Measurements from ENCODE around the gene WWC1. TPM values are rescaled to one million over a fixed set of nuclear protein-coding genes. Genes with fewer than 3 reads are reported as not detected.

Gene WWC1
- total and polyA plus RNA-seq, 10 of the 15 experiments (the other 5 are each of a cell fraction or from before 2014, with no cell fraction given): 0.50 to 7.8 (median 2.5) TPM

DNA sequence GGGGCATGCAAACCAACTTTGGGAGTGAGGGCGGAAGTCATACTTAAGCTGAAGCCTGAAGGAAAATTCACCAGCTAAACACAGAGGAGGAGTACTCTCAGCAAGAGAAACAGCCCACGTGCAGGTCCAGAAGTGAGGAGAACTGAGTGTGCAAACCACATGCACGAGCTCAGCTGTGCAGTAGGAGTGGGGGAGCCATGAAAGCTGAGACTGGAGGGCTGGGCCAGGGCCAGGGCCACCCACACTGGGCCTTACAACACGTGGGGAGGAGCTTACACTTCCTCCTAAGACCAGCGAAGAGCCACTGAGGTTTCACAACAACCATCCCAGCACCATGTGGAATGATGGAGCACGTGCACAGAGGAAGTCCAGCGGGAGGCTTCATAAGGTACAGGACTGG is 9.3 kb upstream of the WWC1 start (continued):
- TF ChIP-seq, protein P1, sequence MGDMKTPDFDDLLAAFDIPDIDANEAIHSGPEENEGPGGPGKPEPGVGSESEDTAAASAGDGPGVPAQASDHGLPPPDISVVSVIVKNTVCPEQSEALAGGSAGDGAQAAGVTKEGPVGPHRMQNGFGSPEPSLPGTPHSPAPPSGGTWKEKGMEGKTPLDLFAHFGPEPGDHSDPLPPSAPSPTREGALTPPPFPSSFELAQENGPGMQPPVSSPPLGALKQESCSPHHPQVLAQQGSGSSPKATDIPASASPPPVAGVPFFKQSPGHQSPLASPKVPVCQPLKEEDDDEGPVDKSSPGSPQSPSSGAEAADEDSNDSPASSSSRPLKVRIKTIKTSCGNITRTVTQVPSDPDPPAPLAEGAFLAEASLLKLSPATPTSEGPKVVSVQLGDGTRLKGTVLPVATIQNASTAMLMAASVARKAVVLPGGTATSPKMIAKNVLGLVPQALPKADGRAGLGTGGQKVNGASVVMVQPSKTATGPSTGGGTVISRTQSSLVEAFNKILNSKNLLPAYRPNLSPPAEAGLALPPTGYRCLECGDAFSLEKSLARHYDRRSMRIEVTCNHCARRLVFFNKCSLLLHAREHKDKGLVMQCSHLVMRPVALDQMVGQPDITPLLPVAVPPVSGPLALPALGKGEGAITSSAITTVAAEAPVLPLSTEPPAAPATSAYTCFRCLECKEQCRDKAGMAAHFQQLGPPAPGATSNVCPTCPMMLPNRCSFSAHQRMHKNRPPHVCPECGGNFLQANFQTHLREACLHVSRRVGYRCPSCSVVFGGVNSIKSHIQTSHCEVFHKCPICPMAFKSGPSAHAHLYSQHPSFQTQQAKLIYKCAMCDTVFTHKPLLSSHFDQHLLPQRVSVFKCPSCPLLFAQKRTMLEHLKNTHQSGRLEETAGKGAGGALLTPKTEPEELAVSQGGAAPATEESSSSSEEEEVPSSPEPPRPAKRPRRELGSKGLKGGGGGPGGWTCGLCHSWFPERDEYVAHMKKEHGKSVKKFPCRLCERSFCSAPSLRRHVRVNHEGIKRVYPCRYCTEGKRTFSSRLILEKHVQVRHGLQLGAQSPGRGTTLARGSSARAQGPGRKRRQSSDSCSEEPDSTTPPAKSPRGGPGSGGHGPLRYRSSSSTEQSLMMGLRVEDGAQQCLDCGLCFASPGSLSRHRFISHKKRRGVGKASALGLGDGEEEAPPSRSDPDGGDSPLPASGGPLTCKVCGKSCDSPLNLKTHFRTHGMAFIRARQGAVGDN (IDR thresholded peaks at IDR 0.05): no peak

DNA sequence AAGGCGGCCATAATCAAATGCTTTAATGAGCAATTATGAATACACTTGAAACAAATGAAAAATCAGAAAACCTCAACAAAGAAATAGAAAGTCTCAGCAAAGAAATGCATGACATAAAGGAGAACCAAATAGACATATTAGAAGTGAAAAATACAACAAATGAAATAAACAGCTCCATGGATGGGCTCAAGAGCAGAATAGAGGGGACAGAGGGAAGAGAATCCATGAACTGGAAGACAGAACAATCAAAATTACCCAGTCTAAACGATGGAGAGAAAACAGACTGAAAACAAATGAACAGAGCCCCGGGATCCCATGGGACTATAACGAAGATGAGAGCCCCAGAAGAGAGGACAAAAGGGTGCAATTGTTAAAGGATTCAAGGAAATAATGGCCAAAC is 6.6 kb upstream of the WWC1 start:
- 24% methylated on average over 4 of the region's 4 CpGs for WGBS (ENCODE audit: insufficient coverage, insufficient replicate concordance, low lambda C conversion rate, missing lambda C conversion rate)
- Histone ChIP-seq H3K4me1 (ENCODE audit: control insufficient read depth, insufficient read depth, low read length) (peaks cover 16% of the 10 kb centered on the region), H3K4me2 (ENCODE audit: control insufficient read depth, insufficient read depth) (no peak overlapping the region), H2AFZ (ENCODE audit: control insufficient read depth, low read depth, low read length) (no peak overlapping the region), H3K4me3 (no peak overlapping the region), H3K9me3 (replicated peaks; ENCODE audit: control insufficient read depth, insufficient read depth, low read length) (peaks cover 3% of the 10 kb centered on the region; the same call in 2 of the 3 replicates), H4K20me1 (ENCODE audit: control insufficient read depth, insufficient read depth) (no peaks in the 10 kb centered on the region), H3K27ac (ENCODE audit: control insufficient read depth, insufficient read depth) (no peak overlapping the region), H3K27me3 (replicated peaks in 1 of 2; ENCODE audit: control insufficient read depth in 2 of 2, insufficient read depth in 2 of 2, low read length in 1 of 2) (no peaks in the 10 kb centered on the region), H3K9ac (ENCODE audit: control insufficient read depth, insufficient read depth, low read length) (no peak overlapping the region), H3K36me3 (ENCODE audit: control insufficient read depth in 2 of 2, insufficient read depth in 2 of 2, low read length in 1 of 2) (no peaks in the 10 kb centered on the region), H3K79me2 (ENCODE audit: control insufficient read depth, insufficient read depth, low read length) (no peaks in the 10 kb centered on the region)
- ChIA-PET POLR2A (no interaction called here), CTCF (no interaction called here), SMC1A (ENCODE audit: uncharacterized antibody, unreplicated experiment) (no interaction called here), RAD21 (ENCODE audit: unreplicated experiment) (no interaction called here)
- FAIRE-seq (no peak), DNase-seq (ENCODE audit: low read depth, low spot score) (no peak), ATAC-seq (no peak)
- TF ChIP-seq ZNF24 (IDR thresholded peaks at IDR 0.05) (no peak), CBFB (IDR thresholded peaks at IDR 0.05; ENCODE audit: low read depth) (no peak), CREB1 (IDR thresholded peaks at IDR 0.05; ENCODE audit: low read depth) (no peak), FOXK2 (IDR thresholded peaks at IDR 0.05) (no peak), NFYB (IDR thresholded peaks at IDR 0.05; ENCODE audit: insufficient read depth, low read depth, low read length) (no peak)
- TF ChIP-seq, protein P2, sequence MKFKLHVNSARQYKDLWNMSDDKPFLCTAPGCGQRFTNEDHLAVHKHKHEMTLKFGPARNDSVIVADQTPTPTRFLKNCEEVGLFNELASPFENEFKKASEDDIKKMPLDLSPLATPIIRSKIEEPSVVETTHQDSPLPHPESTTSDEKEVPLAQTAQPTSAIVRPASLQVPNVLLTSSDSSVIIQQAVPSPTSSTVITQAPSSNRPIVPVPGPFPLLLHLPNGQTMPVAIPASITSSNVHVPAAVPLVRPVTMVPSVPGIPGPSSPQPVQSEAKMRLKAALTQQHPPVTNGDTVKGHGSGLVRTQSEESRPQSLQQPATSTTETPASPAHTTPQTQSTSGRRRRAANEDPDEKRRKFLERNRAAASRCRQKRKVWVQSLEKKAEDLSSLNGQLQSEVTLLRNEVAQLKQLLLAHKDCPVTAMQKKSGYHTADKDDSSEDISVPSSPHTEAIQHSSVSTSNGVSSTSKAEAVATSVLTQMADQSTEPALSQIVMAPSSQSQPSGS (IDR thresholded peaks at IDR 0.05; ENCODE audit: low read length): no peak
- TF ChIP-seq, protein P3, sequence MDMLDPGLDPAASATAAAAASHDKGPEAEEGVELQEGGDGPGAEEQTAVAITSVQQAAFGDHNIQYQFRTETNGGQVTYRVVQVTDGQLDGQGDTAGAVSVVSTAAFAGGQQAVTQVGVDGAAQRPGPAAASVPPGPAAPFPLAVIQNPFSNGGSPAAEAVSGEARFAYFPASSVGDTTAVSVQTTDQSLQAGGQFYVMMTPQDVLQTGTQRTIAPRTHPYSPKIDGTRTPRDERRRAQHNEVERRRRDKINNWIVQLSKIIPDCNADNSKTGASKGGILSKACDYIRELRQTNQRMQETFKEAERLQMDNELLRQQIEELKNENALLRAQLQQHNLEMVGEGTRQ (IDR thresholded peaks at IDR 0.05; ENCODE audit: borderline replicate concordance, low read depth, low read length): no peak
- in situ Hi-C loops (cut with MboI): no loop called here
- no TSS peak for BruUV-seq (replicated peaks)
- intact Hi-C loops (cut with micrococcal nuclease; ENCODE audit: unreplicated experiment): loop anchor here (5.0 kb wide), 1 partner anchor 202 kb away; the partner anchor contains the start of gene RARS1
